ENCODE data around the gene SREK1.

The SREK1 gene

DNA sequence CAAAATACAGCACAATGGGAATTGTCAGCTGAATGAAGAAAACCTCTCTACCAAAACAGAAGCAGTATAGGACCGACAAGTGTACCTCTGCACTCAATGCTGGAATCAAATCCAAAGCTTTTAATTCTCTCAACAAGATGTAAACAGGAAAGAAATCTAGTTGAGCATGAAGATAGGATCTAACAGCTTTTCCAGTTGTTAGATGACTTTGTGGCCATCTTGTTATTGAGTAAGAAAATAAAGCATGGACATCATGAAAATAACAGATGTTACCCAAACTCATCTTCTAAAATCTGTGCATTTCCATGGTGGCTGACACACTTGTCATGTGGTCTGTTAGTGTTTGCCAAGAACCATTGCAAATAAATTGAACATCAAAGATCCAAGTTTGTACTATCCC is 34.7 kb downstream of the SREK1 start:
- DNase-seq (ENCODE audit: low spot score): no peak
- H3K27ac Mint-ChIP-seq: no peak overlapping the region
- no peaks in the 10 kb centered on the region for H3K9me3 Mint-ChIP-seq
- H3K36me3 Mint-ChIP-seq (ENCODE audit: low read depth): peaks cover 56% of the 10 kb centered on the region
- H3K27me3 Mint-ChIP-seq (ENCODE audit: low read depth): no peaks in the 10 kb centered on the region
- H3K4me3 Mint-ChIP-seq: no peak overlapping the region
- peaks cover 6% of the 10 kb centered on the region for H3K4me1 Mint-ChIP-seq (ENCODE audit: low read depth)

DNA sequence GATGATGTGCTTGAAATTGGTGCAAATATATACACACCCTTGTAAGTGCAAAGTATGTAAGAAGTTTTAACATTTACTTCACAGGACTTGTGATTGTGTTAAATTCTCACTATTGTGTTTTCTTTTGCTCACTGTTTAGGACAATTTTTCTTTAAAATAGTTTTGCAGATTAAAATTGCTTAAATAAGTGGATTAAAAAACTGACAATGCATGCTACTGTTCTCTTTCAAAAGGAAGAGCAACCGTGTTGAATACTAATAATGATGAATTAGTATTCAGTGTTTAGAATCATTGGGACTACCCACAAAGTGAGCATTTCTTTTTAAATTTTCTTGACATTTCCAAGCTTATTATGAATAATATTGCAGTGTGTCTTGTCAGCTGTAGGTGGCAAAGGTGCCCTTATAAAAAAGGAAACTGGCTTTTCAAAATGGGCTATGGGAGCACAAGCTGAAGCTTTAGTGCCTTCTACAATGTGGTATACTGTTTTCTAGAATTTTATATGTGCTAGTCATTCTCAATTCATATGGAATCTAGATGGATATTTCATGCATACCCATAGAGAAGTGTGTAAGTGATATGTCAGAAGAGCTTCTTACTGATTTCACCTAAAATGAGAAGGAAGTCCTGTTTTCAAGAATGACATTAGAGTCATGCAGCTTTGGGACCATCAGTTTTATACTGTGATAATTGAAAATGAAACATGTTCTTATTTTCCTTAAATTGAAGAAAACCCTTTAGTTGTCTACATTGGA is 35.4 kb downstream of the SREK1 start:
- no peaks in the 10 kb centered on the region for H3K27me3 Mint-ChIP-seq (ENCODE audit: low read depth)
- DNase-seq (ENCODE audit: low spot score): no peak
- H3K9me3 Mint-ChIP-seq: no peaks in the 10 kb centered on the region
- H3K4me3 Mint-ChIP-seq: no peak overlapping the region
- peaks cover 6% of the 10 kb centered on the region for H3K4me1 Mint-ChIP-seq (ENCODE audit: low read depth)
- no peak overlapping the region for H3K27ac Mint-ChIP-seq
- H3K36me3 Mint-ChIP-seq (ENCODE audit: low read depth): peaks cover 55% of the 10 kb centered on the region

DNA sequence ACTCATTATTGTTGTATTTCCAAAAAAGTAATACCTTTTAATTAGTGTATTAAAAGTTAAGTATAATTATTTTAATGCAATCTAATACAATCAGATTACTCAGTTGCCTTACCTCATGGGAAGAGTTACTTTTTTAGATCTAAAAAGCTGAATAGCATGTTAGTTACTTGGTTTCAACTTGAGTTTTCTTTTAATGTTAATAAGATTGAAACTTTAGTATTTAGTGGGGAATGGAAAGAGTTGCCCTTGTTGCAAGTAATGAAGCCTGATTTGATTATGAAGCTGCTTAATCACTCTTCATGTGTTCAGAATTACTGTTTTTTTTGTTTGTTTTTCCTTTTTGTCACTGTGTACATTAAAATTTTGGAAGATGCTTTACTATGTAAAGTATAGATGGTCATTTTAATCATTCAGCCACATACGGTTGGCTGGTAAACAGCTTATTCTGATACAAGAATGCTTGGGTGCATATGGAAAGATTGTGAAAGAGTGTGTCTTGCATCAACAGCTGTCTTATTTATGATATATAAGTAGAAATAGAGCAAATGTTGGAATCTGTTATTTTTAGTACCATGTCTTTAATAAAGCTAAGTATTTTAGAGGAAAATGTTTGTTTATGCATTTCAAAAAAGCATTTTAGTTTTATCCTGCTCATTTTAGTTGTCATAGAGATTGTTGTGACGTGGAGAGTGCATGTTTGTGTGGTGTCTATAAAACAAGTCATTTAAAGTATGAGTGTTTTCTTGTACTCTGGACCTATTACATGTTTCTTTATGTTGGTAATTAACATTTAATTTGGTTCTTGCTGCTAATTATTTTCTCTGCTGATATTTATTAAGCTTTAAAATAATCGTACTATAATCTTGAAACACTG is 36.4 kb downstream of the SREK1 start:
- H3K9me3 Mint-ChIP-seq: no peaks in the 10 kb centered on the region
- H3K36me3 Mint-ChIP-seq (ENCODE audit: low read depth): peaks cover 48% of the 10 kb centered on the region
- DNase-seq (ENCODE audit: low spot score): no peak
- no peak overlapping the region for H3K4me3 Mint-ChIP-seq
- no peaks in the 10 kb centered on the region for H3K27me3 Mint-ChIP-seq (ENCODE audit: low read depth)
- no peaks in the 10 kb centered on the region for H3K4me1 Mint-ChIP-seq (ENCODE audit: low read depth)
- no peak overlapping the region for H3K27ac Mint-ChIP-seq

DNA sequence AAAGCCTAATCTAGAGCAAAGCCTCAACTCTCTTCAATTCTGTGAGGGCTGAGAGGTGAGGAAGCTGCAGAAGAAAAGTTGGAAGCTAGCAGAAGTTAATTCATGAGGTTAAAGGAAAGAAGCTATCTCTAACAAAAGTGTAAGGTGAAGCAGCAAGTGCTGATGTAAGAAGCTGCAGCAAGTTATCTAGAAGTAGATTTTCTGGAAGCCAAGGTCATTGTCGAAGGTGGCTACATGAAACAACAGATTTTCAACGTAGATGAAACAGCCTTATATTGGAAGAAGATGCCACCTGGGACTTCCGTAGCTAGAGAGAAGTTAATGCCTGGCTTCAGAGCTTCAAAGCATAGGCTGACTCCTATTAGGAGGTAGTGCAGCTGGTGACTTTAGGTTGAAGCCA is 42.0 kb downstream of the SREK1 start:
- no peak for DNase-seq (ENCODE audit: low spot score)
- Mint-ChIP-seq H3K36me3 (ENCODE audit: low read depth) (peaks cover 11% of the 10 kb centered on the region), H3K27ac (no peak overlapping the region), H3K4me3 (no peak overlapping the region), H3K9me3 (no peaks in the 10 kb centered on the region), H3K4me1 (ENCODE audit: low read depth) (no peaks in the 10 kb centered on the region), H3K27me3 (ENCODE audit: low read depth) (no peaks in the 10 kb centered on the region)

DNA sequence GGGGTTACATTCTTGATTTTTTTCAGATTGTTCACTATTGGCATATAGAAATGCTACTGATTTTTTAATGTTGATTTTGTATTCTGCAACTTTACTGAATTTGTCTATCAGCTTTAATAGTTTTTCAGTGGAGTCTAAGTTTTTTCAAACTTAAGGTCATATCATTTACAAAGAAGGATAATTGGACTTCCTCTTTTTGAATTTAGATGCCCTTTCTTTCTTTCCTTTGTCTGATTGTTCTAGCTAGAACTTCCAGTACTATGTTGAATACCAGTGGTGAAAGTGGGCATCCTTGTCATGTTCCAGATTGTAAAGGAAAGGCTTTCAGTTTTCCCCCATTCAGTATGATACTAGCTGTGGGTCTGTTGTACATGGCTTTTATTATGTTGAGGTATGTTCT is 49.3 kb downstream of the SREK1 start:
- Mint-ChIP-seq H3K4me3 (no peak overlapping the region), H3K27ac (no peak overlapping the region), H3K27me3 (ENCODE audit: low read depth) (peaks cover 4% of the 10 kb centered on the region), H3K9me3 (no peaks in the 10 kb centered on the region), H3K36me3 (ENCODE audit: low read depth) (no peaks in the 10 kb centered on the region), H3K4me1 (ENCODE audit: low read depth) (no peaks in the 10 kb centered on the region)
- DNase-seq (ENCODE audit: low spot score): no peak

DNA sequence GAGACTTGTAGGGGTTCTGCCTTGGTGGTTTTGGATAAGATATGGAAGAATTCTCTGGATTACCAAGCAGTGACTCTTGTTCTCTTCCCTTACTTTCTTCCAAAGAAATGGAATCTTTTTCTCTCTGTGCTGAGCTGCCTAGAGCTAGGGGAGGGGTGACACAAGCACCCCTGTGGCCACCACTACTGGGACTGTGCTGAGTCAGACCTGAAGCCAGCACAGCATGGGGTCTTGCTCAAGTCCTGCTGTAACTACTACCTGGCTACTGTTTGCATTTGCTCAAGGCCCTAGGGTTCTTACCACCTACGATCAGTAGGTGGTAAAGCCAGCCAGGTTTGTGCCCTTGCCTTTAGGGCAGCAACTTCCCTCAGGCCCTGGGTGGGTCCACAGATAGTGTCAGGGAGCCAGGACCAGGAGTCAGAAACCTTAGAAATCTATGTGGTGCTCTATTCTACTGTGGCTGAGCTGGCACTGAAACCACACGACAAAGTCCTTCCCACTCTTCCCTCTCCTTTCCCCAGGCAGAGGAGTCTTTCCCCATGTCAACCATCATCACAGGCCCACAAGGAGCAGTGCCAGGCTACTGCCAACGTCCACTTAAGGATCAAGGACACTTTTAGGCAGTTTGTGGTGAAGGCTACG is 53.8 kb downstream of the SREK1 start:
- Mint-ChIP-seq H3K27ac (no peak overlapping the region), H3K27me3 (ENCODE audit: low read depth) (peaks cover 4% of the 10 kb centered on the region), H3K36me3 (ENCODE audit: low read depth) (no peaks in the 10 kb centered on the region), H3K9me3 (no peaks in the 10 kb centered on the region), H3K4me3 (no peak overlapping the region), H3K4me1 (ENCODE audit: low read depth) (no peaks in the 10 kb centered on the region)
- no peak for DNase-seq (ENCODE audit: low spot score)

DNA sequence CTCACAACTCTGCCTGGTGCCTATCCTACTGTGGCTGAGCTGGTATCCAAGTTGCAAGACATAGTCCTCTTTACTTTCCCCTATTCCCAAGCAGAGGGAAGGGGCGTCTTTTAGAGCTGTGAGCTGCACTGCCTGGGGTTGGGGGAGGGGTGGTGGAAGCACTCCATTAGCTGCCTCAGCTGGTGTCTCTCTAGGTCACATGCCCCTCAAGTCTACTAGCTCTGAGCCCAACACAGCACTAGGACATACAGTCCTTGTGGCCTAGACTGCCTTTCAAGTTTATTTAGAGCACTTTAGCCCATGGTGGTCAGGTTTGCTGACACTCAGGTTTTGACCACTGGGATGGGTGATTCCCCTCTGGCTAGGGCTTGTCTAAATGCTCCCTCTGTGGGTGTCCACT is 54.7 kb downstream of the SREK1 start:
- no peak for DNase-seq (ENCODE audit: low spot score)
- no peak overlapping the region for H3K27ac Mint-ChIP-seq
- peaks cover 4% of the 10 kb centered on the region for H3K27me3 Mint-ChIP-seq (ENCODE audit: low read depth)
- no peaks in the 10 kb centered on the region for H3K4me1 Mint-ChIP-seq (ENCODE audit: low read depth)
- H3K4me3 Mint-ChIP-seq: no peak overlapping the region
- H3K36me3 Mint-ChIP-seq (ENCODE audit: low read depth): no peaks in the 10 kb centered on the region
- H3K9me3 Mint-ChIP-seq: no peaks in the 10 kb centered on the region

DNA sequence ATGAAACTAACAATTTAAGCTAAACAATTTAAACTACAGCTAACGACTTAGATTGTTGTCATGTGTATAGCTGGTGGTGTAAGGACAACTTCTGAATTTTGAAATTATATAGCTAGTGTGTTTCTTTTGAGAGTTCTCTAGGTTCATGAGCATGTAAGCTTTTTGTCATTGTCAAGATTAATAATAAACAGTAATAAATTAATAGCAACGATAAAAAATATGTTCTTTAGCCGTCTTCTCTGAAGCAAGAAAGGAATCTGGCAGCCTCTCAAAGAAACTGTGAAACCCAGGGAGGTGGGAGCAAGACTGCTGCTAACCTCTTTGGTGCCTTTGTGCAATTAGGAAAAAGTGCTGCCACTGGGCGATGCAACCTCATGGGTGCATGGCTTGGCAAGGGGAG is 59.4 kb downstream of the SREK1 start:
- H3K4me1 Mint-ChIP-seq (ENCODE audit: low read depth): no peaks in the 10 kb centered on the region

DNA sequence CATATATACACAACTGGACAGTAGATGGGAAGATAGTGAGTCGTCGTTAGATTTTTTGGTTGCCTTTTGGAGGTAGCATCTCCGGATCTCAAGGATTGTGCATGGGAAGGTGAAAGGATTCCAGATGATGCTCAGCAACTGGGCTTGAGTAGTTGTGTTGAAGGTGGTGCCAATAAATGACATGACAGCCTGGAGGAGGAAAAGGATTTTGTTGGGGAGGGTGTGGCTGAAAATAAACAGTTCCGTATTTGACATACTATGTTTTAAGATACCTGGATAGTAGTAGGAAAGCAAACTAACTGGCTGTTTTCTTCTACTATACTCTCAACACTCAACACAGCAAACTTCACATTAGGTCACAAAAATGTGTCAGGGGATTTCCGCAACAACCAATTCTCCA is 62.4 kb downstream of the SREK1 start:
- Mint-ChIP-seq H3K4me1 (ENCODE audit: low read depth) (no peaks in the 10 kb centered on the region), H3K4me3 (no peak overlapping the region), H3K27ac (no peak overlapping the region), H3K9me3 (no peaks in the 10 kb centered on the region), H3K27me3 (ENCODE audit: low read depth) (no peaks in the 10 kb centered on the region), H3K36me3 (ENCODE audit: low read depth) (no peaks in the 10 kb centered on the region)
- DNase-seq (ENCODE audit: low spot score): no peak

More for the DNA sequence above, 59.4 kb downstream of the SREK1 start:
- H3K9me3 Mint-ChIP-seq: no peaks in the 10 kb centered on the region
- H3K27me3 Mint-ChIP-seq (ENCODE audit: low read depth): no peaks in the 10 kb centered on the region
- no peak overlapping the region for H3K27ac Mint-ChIP-seq
- H3K36me3 Mint-ChIP-seq (ENCODE audit: low read depth): no peaks in the 10 kb centered on the region
- no peak for DNase-seq (ENCODE audit: low spot score)
- no peak overlapping the region for H3K4me3 Mint-ChIP-seq

DNA sequence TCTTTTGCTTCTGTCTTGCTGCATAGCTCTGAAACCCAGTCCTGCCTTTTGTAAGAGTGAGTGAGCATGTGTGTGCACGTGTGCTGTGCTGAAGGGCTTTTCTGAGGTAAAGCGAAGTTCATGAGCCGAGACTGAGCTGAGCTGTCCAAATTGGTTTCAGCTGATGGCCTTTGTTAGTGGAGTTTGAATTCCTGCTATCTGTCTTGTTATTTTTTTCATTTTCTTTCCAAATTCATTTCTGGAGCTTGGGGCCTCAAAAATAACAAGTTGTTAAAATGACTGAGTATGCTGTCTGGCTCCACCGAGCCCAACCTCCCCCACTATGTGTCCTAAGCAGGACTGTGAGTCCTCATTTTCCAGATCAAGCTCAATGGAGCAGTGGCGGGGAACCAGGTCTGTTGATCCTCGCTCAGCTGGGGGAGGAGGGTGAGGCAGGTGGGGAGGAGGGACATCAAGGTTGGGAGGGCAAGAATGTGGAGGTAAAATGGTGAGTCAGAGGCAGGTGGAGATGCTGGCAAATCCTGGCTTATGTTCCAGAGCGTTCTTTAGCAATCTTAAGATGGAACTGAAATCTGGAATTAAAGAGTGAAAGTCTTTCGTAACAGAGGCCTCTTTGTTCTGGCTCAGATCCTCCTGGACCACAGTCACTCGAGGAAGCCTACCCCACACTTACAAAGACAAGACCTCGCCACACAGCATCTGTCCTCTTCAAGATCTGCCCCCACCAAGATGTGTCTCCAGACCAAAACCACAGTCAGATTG is 63.9 kb downstream of the SREK1 start:
- Mint-ChIP-seq H3K27me3 (ENCODE audit: low read depth) (no peaks in the 10 kb centered on the region), H3K27ac (no peak overlapping the region), H3K9me3 (no peaks in the 10 kb centered on the region), H3K4me3 (no peak overlapping the region), H3K4me1 (ENCODE audit: low read depth) (no peaks in the 10 kb centered on the region), H3K36me3 (ENCODE audit: low read depth) (no peaks in the 10 kb centered on the region)
- DNase-seq (ENCODE audit: low spot score): no peak

DNA sequence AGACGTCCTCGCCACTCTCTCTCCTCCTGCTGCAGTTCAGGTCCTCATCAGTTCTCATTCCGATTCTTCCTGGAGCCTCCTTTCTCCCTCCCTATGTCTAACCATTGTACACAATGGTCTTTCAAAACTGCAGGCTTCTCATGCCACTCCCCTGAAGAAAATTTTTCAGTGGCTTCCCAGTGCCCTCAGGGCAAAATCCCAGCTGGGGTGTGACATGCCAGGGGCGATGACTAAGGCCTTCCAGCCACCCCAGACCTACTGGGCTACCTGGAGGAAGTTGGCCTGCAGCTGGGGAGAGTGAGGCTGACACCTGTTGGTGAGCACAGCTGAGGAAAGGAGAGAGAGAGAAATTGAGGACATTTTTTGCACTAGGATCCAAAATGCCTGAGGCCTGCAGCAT is 65.2 kb downstream of the SREK1 start:
- Mint-ChIP-seq H3K27ac (no peak overlapping the region), H3K27me3 (ENCODE audit: low read depth) (no peaks in the 10 kb centered on the region), H3K9me3 (no peaks in the 10 kb centered on the region), H3K36me3 (ENCODE audit: low read depth) (no peaks in the 10 kb centered on the region), H3K4me3 (no peak overlapping the region), H3K4me1 (ENCODE audit: low read depth) (no peaks in the 10 kb centered on the region)
- no peak for DNase-seq (ENCODE audit: low spot score)

DNA sequence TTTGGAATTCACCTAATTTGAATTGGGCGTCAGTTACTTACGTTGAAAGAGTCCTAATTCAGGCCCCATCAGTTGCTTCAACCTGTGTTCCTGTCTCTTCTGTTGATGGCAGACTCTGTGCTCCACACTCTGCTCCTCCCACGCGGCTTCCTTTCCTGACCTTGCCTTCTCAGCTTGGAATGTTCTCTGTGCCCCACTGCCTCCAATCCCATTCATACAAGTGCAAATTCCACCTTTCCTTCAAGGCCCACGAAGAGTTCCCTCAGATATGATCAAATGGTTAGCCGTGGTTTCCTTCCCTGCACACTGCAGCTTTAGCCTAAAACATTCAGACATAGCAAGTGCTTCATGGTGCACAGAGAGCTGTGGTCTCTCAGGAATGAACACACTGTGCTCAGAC is 65.7 kb downstream of the SREK1 start:
- Mint-ChIP-seq H3K27me3 (ENCODE audit: low read depth) (no peaks in the 10 kb centered on the region), H3K9me3 (no peaks in the 10 kb centered on the region), H3K27ac (no peak overlapping the region), H3K4me1 (ENCODE audit: low read depth) (no peaks in the 10 kb centered on the region), H3K36me3 (ENCODE audit: low read depth) (no peaks in the 10 kb centered on the region), H3K4me3 (no peak overlapping the region)
- DNase-seq (ENCODE audit: low spot score): no peak

DNA sequence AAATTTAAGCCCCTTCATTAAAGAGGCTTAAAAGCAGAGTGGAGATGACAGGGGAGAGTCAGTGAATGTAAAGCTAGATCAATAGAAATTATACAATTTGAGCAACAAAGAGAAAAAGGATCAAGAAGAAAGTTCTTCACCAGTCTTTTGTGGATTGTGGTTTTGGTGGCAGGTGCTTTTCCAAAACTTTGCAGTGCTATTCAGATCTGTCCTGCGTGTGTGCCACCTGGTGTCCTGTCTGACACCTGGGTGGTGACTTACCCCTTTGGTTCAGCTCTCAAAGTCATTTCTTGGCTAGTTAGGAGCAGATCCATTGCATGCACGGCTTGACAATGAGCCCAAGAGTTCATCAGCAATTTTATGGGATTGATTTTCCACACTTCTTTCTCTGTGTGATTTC is 69.4 kb downstream of the SREK1 start:
- H3K4me1 Mint-ChIP-seq (ENCODE audit: low read depth): no peaks in the 10 kb centered on the region
- no peak overlapping the region for H3K27ac Mint-ChIP-seq
- peaks cover 2% of the 10 kb centered on the region for H3K27me3 Mint-ChIP-seq (ENCODE audit: low read depth)
- no peaks in the 10 kb centered on the region for H3K36me3 Mint-ChIP-seq (ENCODE audit: low read depth)
- H3K4me3 Mint-ChIP-seq: no peak overlapping the region
- no peaks in the 10 kb centered on the region for H3K9me3 Mint-ChIP-seq
- no peak for DNase-seq (ENCODE audit: low spot score)

DNA sequence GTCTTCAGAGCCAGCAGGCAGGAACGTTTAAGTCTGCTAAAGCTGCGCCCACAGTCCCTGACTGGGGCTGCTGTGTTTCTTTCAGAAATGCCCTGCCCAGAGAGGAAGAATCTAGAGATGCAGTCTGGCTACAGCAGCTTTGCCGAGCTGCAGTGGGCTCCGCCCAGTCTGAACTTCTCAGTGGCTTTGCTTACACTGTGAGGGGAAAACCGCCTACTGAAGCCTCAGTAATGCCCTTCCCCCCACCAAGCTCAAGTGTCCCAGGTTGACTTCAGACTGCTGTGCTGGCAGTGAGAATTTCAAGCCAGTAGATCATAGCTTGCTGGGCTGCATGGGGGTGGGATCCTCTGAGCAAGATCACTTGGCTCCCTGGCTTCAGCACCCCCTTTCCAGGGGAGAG is 78.4 kb downstream of the SREK1 start:
- Mint-ChIP-seq H3K9me3 (no peaks in the 10 kb centered on the region), H3K4me3 (no peak overlapping the region), H3K27me3 (ENCODE audit: low read depth) (peaks cover 10% of the 10 kb centered on the region), H3K27ac (no peak overlapping the region), H3K36me3 (ENCODE audit: low read depth) (no peaks in the 10 kb centered on the region), H3K4me1 (ENCODE audit: low read depth) (no peaks in the 10 kb centered on the region)
- DNase-seq (ENCODE audit: low spot score): no peak

All from T-helper 2 cell treated with Interferon-gamma antibody and Interleukin-4, amounts not matched to agents 5 μg/mL and 100 μg/mL, for 36 hours (primary cell).